CD4-positive, alpha-beta T cell treated with Interleukin-21 for 1 hour (primary cell): ENCODE results near the gene CCR3.
A peak's percentile ranks its signal among the peaks of the same experiment; 100 is the strongest.

Source experiments
- DNase-seq: peaks from one replicate; pipeline ENCODE4 v3.0.0-alpha.2; 2020

CCR3 gene

GRCh38 chr3:46221938-46222337 is 20.3 kb upstream of the CCR3 start:
- DNase-seq: no peak

- DNase-seq: no peak
These were observed 19.7 kb upstream of the CCR3 start for GRCh38 chr3:46222435-46223161.

GRCh38 chr3:46228260-46229242 is 13.7 kb upstream of the CCR3 start:
- no peak for DNase-seq

- DNase-seq: no peak
These were observed 10.9 kb upstream of the CCR3 start for GRCh38 chr3:46231323-46231722.

GRCh38 chr3:46233194-46233593 is 9.1 kb upstream of the CCR3 start:
- no peak for DNase-seq

- DNase-seq: no peak
These were observed 6.8 kb upstream of the CCR3 start for GRCh38 chr3:46235425-46235824.

GRCh38 chr3:46236294-46237054 is 5.8 kb upstream of the CCR3 start:
- DNase-seq: peak; percentile 13

GRCh38 chr3:46238386-46238785 is 3.9 kb upstream of the CCR3 start:
- DNase-seq: no peak

GRCh38 chr3:46239301-46239938 is 2.8 kb upstream of the CCR3 start:
- DNase-seq: no peak

- DNase-seq: no peak
These were observed 2.3 kb upstream of the CCR3 start for GRCh38 chr3:46239952-46240351.

GRCh38 chr3:46243560-46243959 is 1.3 kb downstream of the CCR3 start:
- DNase-seq: no peak

GRCh38 chr3:46245146-46245545 is 2.9 kb downstream of the CCR3 start:
- no peak for DNase-seq

- DNase-seq: no peak
These were observed 10.7 kb downstream of the CCR3 start for GRCh38 chr3:46252980-46253379.

- DNase-seq: no peak
These were observed 16.3 kb downstream of the CCR3 start for GRCh38 chr3:46258525-46258924.

- DNase-seq: no peak
These were observed 19.8 kb downstream of the CCR3 start for GRCh38 chr3:46261926-46262594.

GRCh38 chr3:46264002-46264401 is 21.7 kb downstream of the CCR3 start:
- DNase-seq: no peak

- DNase-seq: no peak
These were observed 24.3 kb downstream of the CCR3 start for GRCh38 chr3:46266598-46266997.

- peak; percentile 23 for DNase-seq
These were observed 27.3 kb downstream of the CCR3 start for GRCh38 chr3:46269556-46269955.

GRCh38 chr3:46270474-46270873 is 28.2 kb downstream of the CCR3 start:
- DNase-seq: no peak

GRCh38 chr3:46271209-46271745 is 29.0 kb downstream of the CCR3 start:
- no peak for DNase-seq

GRCh38 chr3:46272028-46272451 is 29.8 kb downstream of the CCR3 start:
- no peak for DNase-seq
